K562 (cell line): ENCODE results near the gene GAB2. TPM values are rescaled to one million over a fixed set of nuclear protein-coding genes. Genes with fewer than 3 reads are reported as not detected.

Experiments
- ATAC-seq: fragments of 200-7000 bp; cut with Tn5 transposase; 3 replicates; pipeline ENCODE4 v1.9.1; 2020; ENCODE audit warnings: moderate library complexity
- BruUV-seq: library from RNA; stranded (reverse); fragments of 400-500 nt; replicated peaks from 2 replicates; lab custom pipeline; 2021; lab: Mats Ljungman, UMichigan
- CTCF ChIA-PET: fragments of 300-600 bp; formaldehyde crosslinking; extraction: SDS; loops from one replicate; lab custom pipeline; 2021; ENCODE audit warnings: low intra/inter-chr PET ratio; lab: Yijun Ruan, JAX
- POLR2A ChIA-PET: fragments of 300-600, 350-650 bp; sonication (Branson Sonifier 250); formaldehyde crosslinking; extraction: SDS; loops from one replicate; lab custom pipeline; 2021; ENCODE audit warnings: antibody characterized with exemption, inconsistent platforms; lab: Yijun Ruan, JAX
- DNase-seq, 4 experiments: peaks; one replicate each; pipeline versions ENCODE4 v3.0.0 to v3.0.0-alpha.2; 2011 to 2018; ENCODE audit warnings: low spot score in 3 of 4, mixed read lengths in 3 of 4; ENCODE audit errors: extremely low read depth in 1 of 4
- FAIRE-seq: peaks from 2 replicates; lab custom pipeline; 2011; peaks lifted over from hg19 to GRCh38; lab: Jason Lieb, UNC
- H2AFZ ChIP-seq: 2 replicates; pipeline ENCODE4 v1.6.0; 2011; ENCODE audit warnings: low read depth, low read length, control low read depth, inconsistent platforms
- H3K27ac ChIP-seq: fragments of 200-600 bp; 3 replicates; pipeline ENCODE4 v1.8.0; 2011; ENCODE audit warnings: low read depth, mild to moderate bottlenecking, control low read depth, inconsistent platforms, low read length, moderate library complexity, mixed read lengths; ENCODE audit errors: extremely low read depth
- H3K27me3 ChIP-seq, 2 experiments: fragments of 300-600 bp in 1 of 2; 2 replicates in 1 of 2; 3 replicates in 1 of 2; pipeline versions ENCODE4 v1.6.0 to v1.8.0; 2011; ENCODE audit warnings: inconsistent platforms in 2 of 2, low read length in 2 of 2, mild to moderate bottlenecking in 1 of 2, mixed read lengths in 1 of 2, moderate library complexity in 1 of 2; ENCODE audit not compliant: control insufficient read depth in 2 of 2, insufficient read depth in 2 of 2
- H3K36me3 ChIP-seq: fragments of 300-600 bp; 3 replicates; pipeline ENCODE4 v1.8.0; 2011; ENCODE audit warnings: mild to moderate bottlenecking, low read length, inconsistent platforms; ENCODE audit not compliant: control insufficient read depth, insufficient read depth
- H3K4me1 ChIP-seq, 2 experiments: fragments of 200-600 bp in 1 of 2; replicated peaks in 1 of 2; 2 replicates in 1 of 2; 3 replicates in 1 of 2; pipeline versions ENCODE4 v1.5.1 to v1.8.0; 2011; ENCODE audit warnings: inconsistent platforms in 2 of 2, low read length in 2 of 2, mild to moderate bottlenecking in 1 of 2, mixed read lengths in 1 of 2, moderate library complexity in 1 of 2; ENCODE audit not compliant: control insufficient read depth in 2 of 2, insufficient read depth in 2 of 2
- H3K4me2 ChIP-seq: 2 replicates; pipeline ENCODE4 v1.6.1; 2011; ENCODE audit warnings: low read length, control low read depth, inconsistent platforms, mixed read lengths; ENCODE audit not compliant: insufficient read depth
- H3K4me3 ChIP-seq: fragments of 200-600 bp; sonication (generic), shearing (Covaris generic); 2 replicates; pipeline ENCODE4 v1.5.1; 2016; ENCODE audit warnings: control low read depth, inconsistent platforms
- H3K79me2 ChIP-seq: fragments of 200-600 bp; 3 replicates; pipeline ENCODE4 v1.8.0; 2011; ENCODE audit warnings: low read length, inconsistent platforms; ENCODE audit not compliant: control insufficient read depth, insufficient read depth
- H3K9ac ChIP-seq, 2 experiments: 2 replicates each; pipeline versions ENCODE4 v1.6.0 to v1.6.1; 2011; ENCODE audit warnings: low read depth in 2 of 2, low read length in 2 of 2, control low read depth in 1 of 2, inconsistent platforms in 1 of 2, mild to moderate bottlenecking in 1 of 2, mixed read lengths in 1 of 2; ENCODE audit not compliant: insufficient read depth in 1 of 2
- H3K9me1 ChIP-seq: one replicate; pipeline ENCODE4 v1.6.0; 2011; ENCODE audit warnings: inconsistent platforms, mild to moderate bottlenecking, low read length, moderate library complexity; ENCODE audit not compliant: control insufficient read depth, insufficient read depth
- H3K9me3 ChIP-seq: replicated peaks from 2 replicates; pipeline ENCODE4 v1.5.1; 2011; ENCODE audit warnings: low read depth, low read length, inconsistent platforms; ENCODE audit not compliant: control insufficient read depth, insufficient read depth
- H4K20me1 ChIP-seq: replicated peaks from 2 replicates; pipeline ENCODE4 v1.6.1; 2011; ENCODE audit warnings: low read length, inconsistent platforms, mixed read lengths; ENCODE audit not compliant: control insufficient read depth, insufficient read depth
- BRCA1 ChIP-seq, 2 experiments: fragments of 450-650 bp in 1 of 2; sonication (generic) in 1 of 2; formaldehyde crosslinking in 1 of 2; IDR thresholded peaks; 2 replicates each; pipeline versions ENCODE4 v1.5.0 to v1.6.1; 2017 to 2020; ENCODE audit warnings: mild to moderate bottlenecking in 1 of 2, missing genetic modification reagents in 1 of 2
- ELF4 ChIP-seq: fragments of 450-650 bp; formaldehyde crosslinking; IDR thresholded peaks from 2 replicates; pipeline ENCODE4 v1.4.0; 2022; ENCODE audit warnings: missing genetic modification characterization
- ILF3 ChIP-seq: fragments of 450-650 bp; IDR thresholded peaks from 2 replicates; pipeline ENCODE4 v1.6.1; 2018; ENCODE audit warnings: antibody characterized with exemption, mild to moderate bottlenecking, moderate library complexity, borderline replicate concordance
- KAT7 ChIP-seq: sonication (generic); formaldehyde crosslinking; IDR thresholded peaks from 2 replicates; pipeline ENCODE4 v1.8.0; 2022; ENCODE audit warnings: missing genetic modification reagents, mild to moderate bottlenecking, borderline replicate concordance
- KAT8 ChIP-seq: fragments of 450-650 bp; IDR thresholded peaks from 2 replicates; pipeline ENCODE4 v1.6.1; 2016; ENCODE audit warnings: low read depth, mild to moderate bottlenecking
- PCBP2 ChIP-seq: fragments of 200-400 bp; formaldehyde crosslinking; IDR thresholded peaks from 2 replicates; pipeline ENCODE4 v1.6.1; 2018; ENCODE audit warnings: low read length, low read depth, mild to moderate bottlenecking, moderate library complexity; ENCODE audit not compliant: poor library complexity, severe bottlenecking
- SAFB2 ChIP-seq: fragments of 200-400 bp; formaldehyde crosslinking; IDR thresholded peaks from 2 replicates; pipeline ENCODE4 v1.6.1; 2018; ENCODE audit warnings: borderline replicate concordance, low read length, low read depth, moderate library complexity; ENCODE audit not compliant: severe bottlenecking
- ZC3H11A ChIP-seq: IDR thresholded peaks from 2 replicates; pipeline ENCODE4 v1.6.1; 2012; ENCODE audit warnings: low read depth, low read length, improper control_type of control experiment
- ZNF174 ChIP-seq: fragments of 250-450 bp; sonication (Bioruptor Pico); IDR thresholded peaks from 2 replicates; pipeline ENCODE4 v1.4.0; 2020; ENCODE audit warnings: mild to moderate bottlenecking
- ZNF232 ChIP-seq: sonication (generic); formaldehyde crosslinking; IDR thresholded peaks from 2 replicates; pipeline ENCODE4 v1.8.0; 2022; ENCODE audit warnings: mild to moderate bottlenecking, missing genetic modification reagents
- ZNF3 ChIP-seq: fragments of 250-450 bp; sonication (Bioruptor Pico); IDR thresholded peaks from 2 replicates; pipeline ENCODE4 v1.5.0; 2021; ENCODE audit warnings: mild to moderate bottlenecking, moderate library complexity
- ZNF707 ChIP-seq: fragments of 250-450 bp; sonication (Bioruptor Pico); conservative IDR thresholded peaks from 2 replicates; pipeline ENCODE4 v1.8.0; 2022; ENCODE audit warnings: inconsistent platforms, mild to moderate bottlenecking, moderate library complexity
- WGBS: fragments of 100-300 bp; shearing (Covaris generic); methylation state at CpG from one replicate; pipeline ENCODE4 v1.1.6; 2016; ENCODE audit warnings: low coverage, mixed read lengths; ENCODE audit not compliant: insufficient coverage; ENCODE audit errors: missing lambda C conversion rate; 5-methylcytosine and 5-hydroxymethylcytosine counted together
- in situ Hi-C: fragments of 300-500 bp; cut with MboI; formaldehyde crosslinking; loops from 4 replicates; pipeline ENCODE4 v1.15.0; 2018; ENCODE audit warnings: inconsistent platforms, mixed read lengths
- intact Hi-C: fragments of 100-400 bp; cut with micrococcal nuclease; formaldehyde crosslinking; loops from 2 replicates; pipeline ENCODE4 v1.14.2; 2022
- polyA plus RNA-seq, 8 experiments: library from polyadenylated mRNA; depleted of rRNA in 4 of 8; stranded (reverse) in 5 of 8; unstranded in 3 of 8; fragments of >200 nt; fragmentation: Nextera tagmentation in 2 of 8; fragmentation: Illumina TruSeq in 1 of 8; extraction: Ambion mirVana in 2 of 8; extraction: Trizol in 1 of 8; gene quantifications; 2 replicates each; pipeline versions ENCODE4 v1.2.1 to v1.2.3, GENCODE V29; 2011 to 2014; ENCODE audit warnings: inconsistent platforms in 1 of 8, missing spikeins in 1 of 8
- total RNA-seq, 7 experiments: library from RNA; depleted of rRNA in 6 of 7; stranded (reverse); fragments of >200 nt in 6 of 7; fragmentation: Illumina TruSeq in 2 of 7; extraction: Trizol in 2 of 7; gene quantifications; 2 replicates each; pipeline versions ENCODE4 v1.2.1 to v1.2.3, GENCODE V29; 2011 to 2021; ENCODE audit warnings: low replicate concordance in 1 of 7
- TF ChIP-seq, protein P1 (sequence below): fragments of 250-450 bp; sonication (Bioruptor Pico); IDR thresholded peaks from 2 replicates; pipeline ENCODE4 v1.8.0; 2021; ENCODE audit warnings: mild to moderate bottlenecking, moderate library complexity

Gene GAB2
- total and polyA plus RNA-seq, 9 of the 15 experiments (the other 6 are each of a cell fraction or from before 2014, with no cell fraction given), result 2.3 to 35.2 (median 16.1) TPM

- no peak for FAIRE-seq
- H3K9ac ChIP-seq, result no peak overlapping the region
- H2AFZ ChIP-seq, result no peak overlapping the region
- TF ChIP-seq, protein P1, sequence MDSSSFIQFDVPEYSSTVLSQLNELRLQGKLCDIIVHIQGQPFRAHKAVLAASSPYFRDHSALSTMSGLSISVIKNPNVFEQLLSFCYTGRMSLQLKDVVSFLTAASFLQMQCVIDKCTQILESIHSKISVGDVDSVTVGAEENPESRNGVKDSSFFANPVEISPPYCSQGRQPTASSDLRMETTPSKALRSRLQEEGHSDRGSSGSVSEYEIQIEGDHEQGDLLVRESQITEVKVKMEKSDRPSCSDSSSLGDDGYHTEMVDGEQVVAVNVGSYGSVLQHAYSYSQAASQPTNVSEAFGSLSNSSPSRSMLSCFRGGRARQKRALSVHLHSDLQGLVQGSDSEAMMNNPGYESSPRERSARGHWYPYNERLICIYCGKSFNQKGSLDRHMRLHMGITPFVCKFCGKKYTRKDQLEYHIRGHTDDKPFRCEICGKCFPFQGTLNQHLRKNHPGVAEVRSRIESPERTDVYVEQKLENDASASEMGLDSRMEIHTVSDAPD, result no peak
- TF ChIP-seq ZNF3 (CRISPR knock-in tag) (no peak), ZC3H11A (no peak), PCBP2 (no peak), ZNF232 (no peak), ZNF707 (no peak), BRCA1 (IDR thresholded peaks at IDR 0.05) (no peak), BRCA1 (CRISPR knock-in tag; IDR thresholded peaks at IDR 0.05) (no peak), ILF3 (no peak), ZNF174 (CRISPR knock-in tag) (no peak), KAT8 (no peak), ELF4 (no peak), SAFB2 (no peak), KAT7 (CRISPR knock-in tag) (no peak)
- TF ChIP-seq, all 486 proteins: peak for 0
- WGBS, result 78% methylated on average over 1 of the region's 1 CpG
- intact Hi-C loops, result no loop called here
- ChIA-PET POLR2A (no interaction called here), CTCF (interaction anchor here (3.7 kb wide), 1 partner anchor 204 kb away, joined by 18 read pairs; no protein-coding TSS in a partner anchor)
- BruUV-seq, result no TSS peak
- no peak overlapping the region for H3K4me2 ChIP-seq
- H3K36me3 ChIP-seq, result peaks cover 9% of the 10 kb centered on the region; the same call in 2 of the 3 replicates
- H3K4me3 ChIP-seq, result no peak overlapping the region
- H3K9me3 ChIP-seq, result no peaks in the 10 kb centered on the region
- no peak overlapping the region for H3K27ac ChIP-seq
- DNase-seq, result no peak
- no peaks in the 10 kb centered on the region for H3K9me1 ChIP-seq
- no peak for ATAC-seq
- in situ Hi-C loops, result no loop called here
- H4K20me1 ChIP-seq, result no peaks in the 10 kb centered on the region
- no peaks in the 10 kb centered on the region for H3K27me3 ChIP-seq
- H3K4me1 ChIP-seq, result peaks cover 12 to 24% of the 10 kb centered on the region in 2 experiments; a peak in 4 of 5 replicates
- no peaks in the 10 kb centered on the region for H3K79me2 ChIP-seq
Observed at GRCh38 chr11:78432956-78433355, 15.3 kb upstream of the GAB2 start.
